Neuronal stem cell (in vitro differentiated cells): Measurements from ENCODE around the gene CASZ1. TPM values are rescaled to one million over a fixed set of nuclear protein-coding genes. Genes with fewer than 3 reads are reported as not detected.

Experiments
- DNase-seq: peaks from one replicate; pipeline ENCODE4 v3.0.0-alpha.2; 2013; ENCODE audit warnings: low spot score
- H2AFZ ChIP-seq: one replicate; pipeline ENCODE4 v1.6.1; 2013; ENCODE audit warnings: mild to moderate bottlenecking, low read length, inconsistent platforms
- H2AK5ac ChIP-seq: 2 replicates; pipeline ENCODE4 v1.6.1; 2013; ENCODE audit warnings: low read depth, mild to moderate bottlenecking, inconsistent platforms, low read length, moderate library complexity, mixed read lengths
- H2BK120ac ChIP-seq: 2 replicates; pipeline ENCODE4 v1.6.1; 2013; ENCODE audit warnings: low read depth, mild to moderate bottlenecking, inconsistent platforms, low read length, moderate library complexity, mixed read lengths
- H2BK12ac ChIP-seq: one replicate; pipeline ENCODE4 v1.6.1; 2013; ENCODE audit warnings: low read length, inconsistent platforms
- H2BK15ac ChIP-seq: 2 replicates; pipeline ENCODE4 v1.6.1; 2013; ENCODE audit warnings: mild to moderate bottlenecking, low read length, inconsistent platforms, mixed read lengths
- H2BK5ac ChIP-seq: one replicate; pipeline ENCODE4 v1.6.1; 2013; ENCODE audit warnings: inconsistent platforms, mild to moderate bottlenecking, low read length, moderate library complexity
- H3K14ac ChIP-seq: one replicate; pipeline ENCODE4 v1.6.1; 2013; ENCODE audit warnings: low read length, inconsistent platforms
- H3K18ac ChIP-seq: 2 replicates; pipeline ENCODE4 v1.6.1; 2013; ENCODE audit warnings: low read length, inconsistent platforms
- H3K23ac ChIP-seq: 2 replicates; pipeline ENCODE4 v1.6.1; 2013; ENCODE audit warnings: low read depth, mild to moderate bottlenecking, mixed read lengths, low read length, inconsistent platforms; ENCODE audit not compliant: poor library complexity
- H3K27ac ChIP-seq: replicated peaks from 3 replicates; pipeline ENCODE4 v1.5.1; 2013; ENCODE audit warnings: low read length, inconsistent platforms
- H3K27me3 ChIP-seq, 3 experiments: 2 replicates each; pipeline ENCODE4 v1.6.1; 2013; ENCODE audit warnings: low read length in 3 of 3, mild to moderate bottlenecking in 2 of 3, inconsistent platforms in 1 of 3, low read depth in 1 of 3, mixed read lengths in 1 of 3, moderate library complexity in 1 of 3; ENCODE audit not compliant: control insufficient read depth in 3 of 3, insufficient read depth in 3 of 3
- H3K36me3 ChIP-seq, 2 donors: replicated peaks in 1 of 2; 2 replicates each; pipeline ENCODE4 v1.6.1; 2013; ENCODE audit warnings: low read length in 2 of 2; ENCODE audit not compliant: control insufficient read depth in 2 of 2, insufficient read depth in 2 of 2
- H3K4ac ChIP-seq: 2 replicates; pipeline ENCODE4 v1.6.1; 2013; ENCODE audit warnings: inconsistent platforms, mild to moderate bottlenecking, low read length, moderate library complexity
- H3K4me1 ChIP-seq, 2 donors: 1 replicate in 1 of 2; 2 replicates in 1 of 2; pipeline ENCODE4 v1.6.1; 2013; ENCODE audit warnings: low read length in 2 of 2, low read depth in 1 of 2; ENCODE audit not compliant: control insufficient read depth in 2 of 2, insufficient read depth in 1 of 2
- H3K4me2 ChIP-seq: one replicate; pipeline ENCODE4 v1.6.1; 2013; ENCODE audit warnings: mild to moderate bottlenecking, low read length, inconsistent platforms; ENCODE audit not compliant: insufficient read depth, poor library complexity, severe bottlenecking
- H3K4me3 ChIP-seq, 2 donors: 2 replicates each; pipeline ENCODE4 v1.5.1; 2013; ENCODE audit warnings: low read length in 2 of 2, mild to moderate bottlenecking in 2 of 2, inconsistent platforms in 1 of 2, moderate library complexity in 1 of 2
- H3K79me1 ChIP-seq: one replicate; pipeline ENCODE4 v1.6.1; 2013; ENCODE audit warnings: low read depth, mild to moderate bottlenecking, inconsistent platforms, low read length, moderate library complexity
- H3K9ac ChIP-seq: one replicate; pipeline ENCODE4 v1.6.1; 2013; ENCODE audit warnings: mild to moderate bottlenecking, low read depth, low read length, inconsistent platforms; ENCODE audit not compliant: poor library complexity
- H3K9me3 ChIP-seq, 2 donors: replicated peaks in 1 of 2; 2 replicates each; pipeline versions ENCODE3 to v1.6.1; 2013; ENCODE audit warnings: low read length in 2 of 2, mild to moderate bottlenecking in 2 of 2, inconsistent platforms in 1 of 2, low read depth in 1 of 2, mixed read lengths in 1 of 2, moderate library complexity in 1 of 2; ENCODE audit not compliant: control insufficient read depth in 2 of 2, insufficient read depth in 1 of 2
- H4K8ac ChIP-seq: one replicate; pipeline ENCODE4 v1.6.1; 2013; ENCODE audit warnings: low read depth, mild to moderate bottlenecking, inconsistent platforms, low read length, moderate library complexity
- H4K91ac ChIP-seq: one replicate; pipeline ENCODE4 v1.6.1; 2013; ENCODE audit warnings: low read length, low read depth, mild to moderate bottlenecking, inconsistent platforms; ENCODE audit not compliant: poor library complexity
- WGBS, 2 donors: extraction: QIAGEN DNeasy Blood & Tissue Kit; methylation state at CpG; one replicate each; pipeline ENCODE4 v1.1.7; 2013; ENCODE audit warnings: missing lambda C conversion rate in 2 of 2, mixed read lengths in 1 of 2; ENCODE audit not compliant: insufficient read length in 2 of 2, insufficient replicate concordance in 1 of 2; ENCODE audit errors: extremely low coverage in 2 of 2; 5-methylcytosine and 5-hydroxymethylcytosine counted together
- small RNA-seq: library from polyadenylated mRNA; stranded (forward); fragments of <200 nt; extraction: miRNeasy Mini kit (QIAGEN cat#:217004); gene quantifications from one replicate; pipeline ENCODE3, GENCODE V24; 2013; ENCODE audit not compliant: insufficient read depth

CASZ1 gene

GRCh38 chr1:10589074-10589473 is 207.4 kb downstream of the CASZ1 start:
- no CpG with 5 or more reads among the region's 5 CpGs for WGBS, 2 donors

GRCh38 chr1:10588640-10589039 is 207.8 kb downstream of the CASZ1 start:
- WGBS, 2 donors, result no CpG with 5 or more reads among the region's 5 CpGs
- H3K18ac ChIP-seq, result no peak overlapping the region

More at GRCh38 chr1:10589074-10589473, 207.4 kb downstream of the CASZ1 start:
- H2AFZ ChIP-seq, result no peak overlapping the region
- H3K23ac ChIP-seq, result no peak overlapping the region
- H3K4me2 ChIP-seq, result no peak overlapping the region
- no peak for DNase-seq
- no peak overlapping the region for H2BK5ac ChIP-seq
- H4K8ac ChIP-seq, result no peak overlapping the region
- H2BK15ac ChIP-seq, result no peak overlapping the region
- no peak overlapping the region for H3K4me3 ChIP-seq
- H3K79me1 ChIP-seq, result no peaks in the 10 kb centered on the region
- H3K9ac ChIP-seq, result no peak overlapping the region
- no peak overlapping the region for H3K27ac ChIP-seq
- H4K91ac ChIP-seq, result no peak overlapping the region
- H3K9me3 ChIP-seq, result no peaks in the 10 kb centered on the region
- H2AK5ac ChIP-seq, result no peak overlapping the region
- no peak overlapping the region for H3K18ac ChIP-seq
- no peaks in the 10 kb centered on the region for H3K27me3 ChIP-seq
- H3K4ac ChIP-seq, result no peak overlapping the region
- no peak overlapping the region for H3K14ac ChIP-seq
- no peaks in the 10 kb centered on the region for H3K36me3 ChIP-seq
- no peak overlapping the region for H2BK12ac ChIP-seq
- H2BK120ac ChIP-seq, result no peak overlapping the region
- peaks cover 0 to 4% of the 10 kb centered on the region in 2 donors for H3K4me1 ChIP-seq

More at GRCh38 chr1:10588640-10589039, 207.8 kb downstream of the CASZ1 start:
- no peak overlapping the region for H3K14ac ChIP-seq
- no peak overlapping the region for H3K4ac ChIP-seq
- no peak overlapping the region for H2AFZ ChIP-seq
- H2BK5ac ChIP-seq, result no peak overlapping the region
- H3K79me1 ChIP-seq, result no peaks in the 10 kb centered on the region
- no peak overlapping the region for H2BK12ac ChIP-seq
- no peak for DNase-seq
- no peak overlapping the region for H3K4me3 ChIP-seq
- no peak overlapping the region for H2BK15ac ChIP-seq
- no peaks in the 10 kb centered on the region for H3K9me3 ChIP-seq
- no peak overlapping the region for H2BK120ac ChIP-seq
- H3K27ac ChIP-seq, result no peak overlapping the region
- no peak overlapping the region for H4K91ac ChIP-seq
- H3K4me2 ChIP-seq, result no peak overlapping the region
- H3K27me3 ChIP-seq, result no peaks in the 10 kb centered on the region
- no peak overlapping the region for H3K23ac ChIP-seq
- H4K8ac ChIP-seq, result no peak overlapping the region
- peaks cover 0 to 4% of the 10 kb centered on the region in 2 donors for H3K4me1 ChIP-seq
- no peak overlapping the region for H2AK5ac ChIP-seq
- H3K9ac ChIP-seq, result no peak overlapping the region
- no peaks in the 10 kb centered on the region for H3K36me3 ChIP-seq

Small RNA genes lying within 50 kb of the gene (small RNA-seq; reads per million reads assigned to genes)
- gene RN7SL614P, result not detected
